ENCODE data around the gene TSSK2.
A peak's percentile ranks its signal among the peaks of the same experiment; 100 is the strongest.

Gene TSSK2

GRCh38 chr22:19117111-19117512, 14.0 kb upstream of the TSSK2 start:
- no peaks in the 10 kb centered on the region for H3K27me3 ChIP-seq (ENCODE audit: control insufficient read depth in 3 of 3, insufficient read depth in 3 of 3, low read depth in 1 of 3, low read length in 3 of 3)
- H3K14ac ChIP-seq (ENCODE audit: low read length), result no peak overlapping the region
- no peak overlapping the region for H4K91ac ChIP-seq (ENCODE audit: low read depth, low read length, poor library complexity)
- H3K4ac ChIP-seq (ENCODE audit: low read length), result no peak overlapping the region
- H2BK120ac ChIP-seq (ENCODE audit: low read depth, low read length), result no peak overlapping the region
- H2AK5ac ChIP-seq (ENCODE audit: low read depth, low read length), result no peak overlapping the region
- H3K4me3 ChIP-seq (ENCODE audit: low read length in 2 of 2), result no peak overlapping the region
- H3K18ac ChIP-seq (ENCODE audit: low read length), result no peak overlapping the region
- peaks cover 7 to 45% of the 10 kb centered on the region in 2 donors for H3K36me3 ChIP-seq (replicated peaks in 1 of 2; ENCODE audit: control insufficient read depth in 2 of 2, insufficient read depth in 2 of 2, low read length in 2 of 2)
- no peak overlapping the region for H2BK12ac ChIP-seq (ENCODE audit: low read length)
- peak overlapping the region; percentile 33 for H3K9ac ChIP-seq (ENCODE audit: low read depth, low read length, poor library complexity)
- no peak overlapping the region for H4K8ac ChIP-seq (ENCODE audit: low read depth, low read length)
- H2AFZ ChIP-seq (ENCODE audit: low read length), result no peak overlapping the region
- peaks cover 4 to 18% of the 10 kb centered on the region in 2 donors for H3K4me1 ChIP-seq (ENCODE audit: control insufficient read depth in 2 of 2, insufficient read depth in 1 of 2, low read depth in 1 of 2, low read length in 2 of 2)
- no peak overlapping the region for H3K27ac ChIP-seq (replicated peaks; ENCODE audit: low read length)
- peaks cover 25% of the 10 kb centered on the region for H3K79me1 ChIP-seq (ENCODE audit: low read depth, low read length)
- H2BK5ac ChIP-seq (ENCODE audit: low read length), result no peak overlapping the region
- H2BK15ac ChIP-seq (ENCODE audit: low read length), result no peak overlapping the region
- DNase-seq (ENCODE audit: low spot score), result no peak
- no peak overlapping the region for H3K4me2 ChIP-seq (ENCODE audit: insufficient read depth, low read length, poor library complexity, severe bottlenecking)
- no peak overlapping the region for H3K23ac ChIP-seq (ENCODE audit: low read depth, low read length, poor library complexity)
- no CpG with 5 or more reads among the region's 9 CpGs for WGBS, 2 donors (ENCODE audit: extremely low coverage in 2 of 2, insufficient read length in 2 of 2, insufficient replicate concordance in 1 of 2)
- no peaks in the 10 kb centered on the region for H3K9me3 ChIP-seq (replicated peaks in 1 of 2; ENCODE audit: control insufficient read depth in 2 of 2, insufficient read depth in 1 of 2, low read depth in 1 of 2, low read length in 2 of 2)

GRCh38 chr22:19118329-19118880, 12.7 kb upstream of the TSSK2 start:
- H3K4ac ChIP-seq (ENCODE audit: low read length), result no peak overlapping the region
- no peak overlapping the region for H3K9ac ChIP-seq (ENCODE audit: low read depth, low read length, poor library complexity)
- no peak overlapping the region for H3K23ac ChIP-seq (ENCODE audit: low read depth, low read length, poor library complexity)
- H2BK120ac ChIP-seq (ENCODE audit: low read depth, low read length), result no peak overlapping the region
- no peak for DNase-seq (ENCODE audit: low spot score)
- no peak overlapping the region for H2BK12ac ChIP-seq (ENCODE audit: low read length)
- no peak overlapping the region for H3K18ac ChIP-seq (ENCODE audit: low read length)
- H3K4me3 ChIP-seq (ENCODE audit: low read length in 2 of 2), result no peak overlapping the region
- no peak overlapping the region for H2BK15ac ChIP-seq (ENCODE audit: low read length)
- H4K91ac ChIP-seq (ENCODE audit: low read depth, low read length, poor library complexity), result no peak overlapping the region
- no peak overlapping the region for H3K4me2 ChIP-seq (ENCODE audit: insufficient read depth, low read length, poor library complexity, severe bottlenecking)
- no peak overlapping the region for H2BK5ac ChIP-seq (ENCODE audit: low read length)
- peak overlapping the region; percentile 43 for H3K14ac ChIP-seq (ENCODE audit: low read length)
- H3K27ac ChIP-seq (replicated peaks; ENCODE audit: low read length), result no peak overlapping the region
- no peaks in the 10 kb centered on the region for H3K9me3 ChIP-seq (replicated peaks in 1 of 2; ENCODE audit: control insufficient read depth in 2 of 2, insufficient read depth in 1 of 2, low read depth in 1 of 2, low read length in 2 of 2)
- WGBS, 2 donors (ENCODE audit: extremely low coverage in 2 of 2, insufficient read length in 2 of 2, insufficient replicate concordance in 1 of 2), result no CpG with 5 or more reads among the region's 4 CpGs
- H3K79me1 ChIP-seq (ENCODE audit: low read depth, low read length), result peaks cover 25% of the 10 kb centered on the region
- H3K4me1 ChIP-seq (ENCODE audit: control insufficient read depth in 2 of 2, insufficient read depth in 1 of 2, low read depth in 1 of 2, low read length in 2 of 2), result peaks cover 4 to 19% of the 10 kb centered on the region in 2 donors
- peaks cover 7 to 36% of the 10 kb centered on the region in 2 donors for H3K36me3 ChIP-seq (replicated peaks in 1 of 2; ENCODE audit: control insufficient read depth in 2 of 2, insufficient read depth in 2 of 2, low read length in 2 of 2)
- no peak overlapping the region for H2AFZ ChIP-seq (ENCODE audit: low read length)
- H2AK5ac ChIP-seq (ENCODE audit: low read depth, low read length), result no peak overlapping the region
- H3K27me3 ChIP-seq (ENCODE audit: control insufficient read depth in 3 of 3, insufficient read depth in 3 of 3, low read depth in 1 of 3, low read length in 3 of 3), result no peaks in the 10 kb centered on the region
- H4K8ac ChIP-seq (ENCODE audit: low read depth, low read length), result no peak overlapping the region

- H2BK120ac ChIP-seq (ENCODE audit: low read depth, low read length), result no peak overlapping the region
- no peak overlapping the region for H2BK12ac ChIP-seq (ENCODE audit: low read length)
- no peak overlapping the region for H3K14ac ChIP-seq (ENCODE audit: low read length)
- no CpG with 5 or more reads among the region's 8 CpGs for WGBS, 2 donors (ENCODE audit: extremely low coverage in 2 of 2, insufficient read length in 2 of 2, insufficient replicate concordance in 1 of 2)
- H3K4ac ChIP-seq (ENCODE audit: low read length), result no peak overlapping the region
- H3K23ac ChIP-seq (ENCODE audit: low read depth, low read length, poor library complexity), result peak overlapping the region; percentile 50
- H3K79me1 ChIP-seq (ENCODE audit: low read depth, low read length), result peaks cover 23% of the 10 kb centered on the region
- H3K4me2 ChIP-seq (ENCODE audit: insufficient read depth, low read length, poor library complexity, severe bottlenecking), result no peak overlapping the region
- peak overlapping the region; percentile 1 for H3K9ac ChIP-seq (ENCODE audit: low read depth, low read length, poor library complexity)
- H3K4me1 ChIP-seq (ENCODE audit: control insufficient read depth in 2 of 2, insufficient read depth in 1 of 2, low read depth in 1 of 2, low read length in 2 of 2), result peaks cover 4 to 16% of the 10 kb centered on the region in 2 donors
- no peak overlapping the region for H3K18ac ChIP-seq (ENCODE audit: low read length)
- DNase-seq (ENCODE audit: low spot score), result no peak
- peaks cover 7 to 35% of the 10 kb centered on the region in 2 donors for H3K36me3 ChIP-seq (replicated peaks in 1 of 2; ENCODE audit: control insufficient read depth in 2 of 2, insufficient read depth in 2 of 2, low read length in 2 of 2)
- H2BK15ac ChIP-seq (ENCODE audit: low read length), result no peak overlapping the region
- H4K91ac ChIP-seq (ENCODE audit: low read depth, low read length, poor library complexity), result no peak overlapping the region
- no peak overlapping the region for H2BK5ac ChIP-seq (ENCODE audit: low read length)
- H4K8ac ChIP-seq (ENCODE audit: low read depth, low read length), result no peak overlapping the region
- no peak overlapping the region for H2AK5ac ChIP-seq (ENCODE audit: low read depth, low read length)
- no peak overlapping the region for H3K4me3 ChIP-seq (ENCODE audit: low read length in 2 of 2)
- no peaks in the 10 kb centered on the region for H3K9me3 ChIP-seq (replicated peaks in 1 of 2; ENCODE audit: control insufficient read depth in 2 of 2, insufficient read depth in 1 of 2, low read depth in 1 of 2, low read length in 2 of 2)
- no peak overlapping the region for H2AFZ ChIP-seq (ENCODE audit: low read length)
- H3K27ac ChIP-seq (replicated peaks; ENCODE audit: low read length), result no peak overlapping the region
- H3K27me3 ChIP-seq (ENCODE audit: control insufficient read depth in 3 of 3, insufficient read depth in 3 of 3, low read depth in 1 of 3, low read length in 3 of 3), result no peaks in the 10 kb centered on the region
Measured at GRCh38 chr22:19119949-19120348, 11.2 kb upstream of the TSSK2 start.

GRCh38 chr22:19120829-19121630, 10.1 kb upstream of the TSSK2 start:
- Histone ChIP-seq H4K91ac (ENCODE audit: low read depth, low read length, poor library complexity) (no peak overlapping the region), H3K79me1 (ENCODE audit: low read depth, low read length) (peaks cover 17% of the 10 kb centered on the region), H3K36me3 (replicated peaks in 1 of 2; ENCODE audit: control insufficient read depth in 2 of 2, insufficient read depth in 2 of 2, low read length in 2 of 2) (peaks cover 7 to 35% of the 10 kb centered on the region in 2 donors), H2AFZ (ENCODE audit: low read length) (no peak overlapping the region), H3K27ac (replicated peaks; ENCODE audit: low read length) (no peak overlapping the region), H3K14ac (ENCODE audit: low read length) (peak overlapping the region; percentile 64), H2AK5ac (ENCODE audit: low read depth, low read length) (peak overlapping the region; percentile 34), H2BK5ac (ENCODE audit: low read length) (peak overlapping the region; percentile 95), H2BK12ac (ENCODE audit: low read length) (no peak overlapping the region), H3K9me3 (replicated peaks in 1 of 2; ENCODE audit: control insufficient read depth in 2 of 2, insufficient read depth in 1 of 2, low read depth in 1 of 2, low read length in 2 of 2) (no peaks in the 10 kb centered on the region), H3K9ac (ENCODE audit: low read depth, low read length, poor library complexity) (peak overlapping the region; percentile 99), H3K27me3 (ENCODE audit: control insufficient read depth in 3 of 3, insufficient read depth in 3 of 3, low read depth in 1 of 3, low read length in 3 of 3) (no peaks in the 10 kb centered on the region), H2BK120ac (ENCODE audit: low read depth, low read length) (no peak overlapping the region), H3K4me3 (ENCODE audit: low read length in 2 of 2) (peak overlapping the region; percentile 99), H2BK15ac (ENCODE audit: low read length) (no peak overlapping the region), H3K4me2 (ENCODE audit: insufficient read depth, low read length, poor library complexity, severe bottlenecking) (peak overlapping the region; percentile 87), H3K23ac (ENCODE audit: low read depth, low read length, poor library complexity) (peak overlapping the region; percentile 95), H4K8ac (ENCODE audit: low read depth, low read length) (no peak overlapping the region), H3K18ac (ENCODE audit: low read length) (peak overlapping the region; percentile 99), H3K4me1 (ENCODE audit: control insufficient read depth in 2 of 2, insufficient read depth in 1 of 2, low read depth in 1 of 2, low read length in 2 of 2) (peaks cover 4 to 14% of the 10 kb centered on the region in 2 donors), H3K4ac (ENCODE audit: low read length) (no peak overlapping the region)
- DNase-seq (ENCODE audit: low spot score), result no peak
- no CpG with 5 or more reads among the region's 23 CpGs for WGBS, 2 donors (ENCODE audit: extremely low coverage in 2 of 2, insufficient read length in 2 of 2, insufficient replicate concordance in 1 of 2)

Measured in neuronal stem cell (in vitro differentiated cells).